OCI-LY3 (cell line): ENCODE data around the gene LMBR1.

Source experiments
- CTCF ChIP-seq: fragments of 200-600, 300-600 bp; sonication (generic); IDR thresholded peaks from 2 replicates; pipeline ENCODE4 v1.5.1; 2014; ENCODE audit warnings: antibody characterized with exemption, low read length, low read depth
- EZH2phosphoT487 ChIP-seq: fragments of 200-600 bp; shearing (Covaris generic); IDR thresholded peaks from 2 replicates; pipeline ENCODE4 v1.6.1; 2018; ENCODE audit warnings: antibody characterized with exemption, mixed run types, low read depth

DNA sequence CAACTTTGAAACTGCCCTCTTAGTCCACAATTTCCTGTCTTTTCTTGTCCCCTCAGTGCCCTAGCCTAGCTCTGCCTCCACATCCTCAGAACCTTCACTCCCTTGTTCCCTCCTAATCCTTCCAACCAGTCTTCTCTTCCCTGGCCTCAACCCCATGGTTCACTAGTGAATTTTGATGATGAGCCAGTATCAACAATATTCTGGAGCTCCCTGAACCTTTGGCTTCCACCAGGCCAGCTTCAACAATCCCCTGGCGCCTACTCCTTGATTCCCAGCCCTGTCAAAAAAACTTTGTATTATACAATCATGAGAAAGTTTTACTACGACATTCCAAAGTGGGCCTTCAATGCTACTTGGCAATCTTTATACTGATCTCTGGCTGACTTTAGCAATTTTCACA is 116.5 kb downstream of the LMBR1 start:
- TF ChIP-seq CTCF (no peak), EZH2phosphoT487 (no peak)
